ENCODE measurements around the gene NPY1R.

The NPY1R gene

GRCh38 chr4:163274861-163275260 lies 57.5 kb downstream of the NPY1R start:
- no peak for DNase-seq

All from midbrain (tissue), 1 donor.